OCI-LY3 (cell line): ENCODE measurements around the gene OR6A2.

ENCODE experiments used
- H2AFZ ChIP-seq: fragments of 200-600, 300-600 bp; shearing (Covaris generic); 2 replicates; pipeline ENCODE4 v1.6.0; 2014; ENCODE audit warnings: antibody characterized with exemption, low read depth, low read length
- H3K27ac ChIP-seq: fragments of 200-600, 300-600 bp; sonication (generic); 2 replicates; pipeline ENCODE4 v1.5.1; 2014; ENCODE audit warnings: mild to moderate bottlenecking, low read length, moderate library complexity, mixed read lengths
- H3K27me3 ChIP-seq: fragments of 200-600, 300-600 bp; sonication (generic); 2 replicates; pipeline ENCODE4 v1.6.1; 2014; ENCODE audit warnings: low read depth, low read length, mixed read lengths
- H3K36me3 ChIP-seq: fragments of 200-600, 300-600 bp; sonication (generic); replicated peaks from 2 replicates; pipeline ENCODE3; 2014; ENCODE audit warnings: low read depth, low read length, mixed read lengths
- H3K4me1 ChIP-seq: fragments of 300-600, 200-600 bp; sonication (generic); 2 replicates; pipeline ENCODE4 v1.6.1; 2014; ENCODE audit warnings: low read length, mixed read lengths
- H3K4me2 ChIP-seq: fragments of 200-600, 300-600 bp; sonication (generic); 2 replicates; pipeline ENCODE4 v1.6.1; 2014; ENCODE audit warnings: low read length, mixed read lengths
- H3K4me3 ChIP-seq: fragments of 300-600, 200-600 bp; sonication (generic); 2 replicates; pipeline ENCODE4 v1.5.1; 2014; ENCODE audit warnings: antibody characterized with exemption, mild to moderate bottlenecking, low read length, moderate library complexity
- H3K79me2 ChIP-seq: fragments of 300-600, 200-600 bp; shearing (Covaris generic); 2 replicates; pipeline ENCODE4 v1.6.1; 2014; ENCODE audit warnings: mild to moderate bottlenecking, low read length, mixed read lengths
- H3K9ac ChIP-seq: fragments of 300-600, 200-600 bp; shearing (Covaris generic); 2 replicates; pipeline ENCODE4 v1.6.0; 2014; ENCODE audit warnings: mild to moderate bottlenecking, low read length, moderate library complexity
- H3K9me3 ChIP-seq: fragments of 200-600, 300-600 bp; shearing (Covaris generic); 2 replicates; pipeline ENCODE4 v1.6.1; 2014; ENCODE audit warnings: low read length, mixed read lengths; ENCODE audit not compliant: insufficient read depth
- H4K20me1 ChIP-seq: fragments of 200-600, 300-600 bp; sonication (generic); 2 replicates; pipeline ENCODE4 v1.6.1; 2016; ENCODE audit warnings: low read length, mixed read lengths; ENCODE audit not compliant: insufficient read depth
- EZH2phosphoT487 ChIP-seq: fragments of 200-600 bp; shearing (Covaris generic); IDR thresholded peaks from 2 replicates; pipeline ENCODE4 v1.6.1; 2018; ENCODE audit warnings: antibody characterized with exemption, mixed run types, low read depth
- TF ChIP-seq, protein P1 (sequence below): fragments of 200-600, 300-600 bp; sonication (generic); IDR thresholded peaks from 2 replicates; pipeline ENCODE4 v1.5.1; 2014; ENCODE audit warnings: antibody characterized with exemption, low read length, low read depth

OR6A2 gene

DNA sequence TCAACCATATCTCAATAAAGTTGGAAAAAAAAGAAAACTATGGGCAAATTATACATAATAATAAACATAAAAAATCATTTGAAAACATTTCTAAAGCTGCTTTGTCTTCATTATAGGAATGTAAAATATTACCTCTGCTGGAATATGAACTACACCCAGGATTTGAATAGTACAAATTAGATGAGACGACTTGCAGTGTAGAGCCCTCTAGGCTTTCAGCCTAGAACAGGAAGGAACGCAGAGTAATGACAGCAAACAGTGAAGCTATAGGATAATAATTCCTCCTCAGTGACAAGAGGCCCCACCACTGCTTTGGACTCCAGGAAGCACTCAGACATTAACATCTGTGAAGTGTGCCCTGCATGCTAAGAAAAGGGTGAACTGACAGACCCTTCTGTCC, 8.9 kb downstream of the OR6A2 start:
- H3K4me1 ChIP-seq = no peaks in the 10 kb centered on the region
- TF ChIP-seq, protein P1, sequence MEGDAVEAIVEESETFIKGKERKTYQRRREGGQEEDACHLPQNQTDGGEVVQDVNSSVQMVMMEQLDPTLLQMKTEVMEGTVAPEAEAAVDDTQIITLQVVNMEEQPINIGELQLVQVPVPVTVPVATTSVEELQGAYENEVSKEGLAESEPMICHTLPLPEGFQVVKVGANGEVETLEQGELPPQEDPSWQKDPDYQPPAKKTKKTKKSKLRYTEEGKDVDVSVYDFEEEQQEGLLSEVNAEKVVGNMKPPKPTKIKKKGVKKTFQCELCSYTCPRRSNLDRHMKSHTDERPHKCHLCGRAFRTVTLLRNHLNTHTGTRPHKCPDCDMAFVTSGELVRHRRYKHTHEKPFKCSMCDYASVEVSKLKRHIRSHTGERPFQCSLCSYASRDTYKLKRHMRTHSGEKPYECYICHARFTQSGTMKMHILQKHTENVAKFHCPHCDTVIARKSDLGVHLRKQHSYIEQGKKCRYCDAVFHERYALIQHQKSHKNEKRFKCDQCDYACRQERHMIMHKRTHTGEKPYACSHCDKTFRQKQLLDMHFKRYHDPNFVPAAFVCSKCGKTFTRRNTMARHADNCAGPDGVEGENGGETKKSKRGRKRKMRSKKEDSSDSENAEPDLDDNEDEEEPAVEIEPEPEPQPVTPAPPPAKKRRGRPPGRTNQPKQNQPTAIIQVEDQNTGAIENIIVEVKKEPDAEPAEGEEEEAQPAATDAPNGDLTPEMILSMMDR = no peak
- TF ChIP-seq EZH2phosphoT487 = no peak
- no peak overlapping the region for H3K4me3 ChIP-seq
- H3K27me3 ChIP-seq = no peaks in the 10 kb centered on the region
- H4K20me1 ChIP-seq = no peaks in the 10 kb centered on the region
- no peaks in the 10 kb centered on the region for H3K9me3 ChIP-seq
- no peak overlapping the region for H3K4me2 ChIP-seq
- H3K9ac ChIP-seq = no peak overlapping the region
- H3K79me2 ChIP-seq = no peaks in the 10 kb centered on the region
- H3K36me3 ChIP-seq = no peaks in the 10 kb centered on the region
- H3K27ac ChIP-seq = no peak overlapping the region
- H2AFZ ChIP-seq = no peak overlapping the region

DNA sequence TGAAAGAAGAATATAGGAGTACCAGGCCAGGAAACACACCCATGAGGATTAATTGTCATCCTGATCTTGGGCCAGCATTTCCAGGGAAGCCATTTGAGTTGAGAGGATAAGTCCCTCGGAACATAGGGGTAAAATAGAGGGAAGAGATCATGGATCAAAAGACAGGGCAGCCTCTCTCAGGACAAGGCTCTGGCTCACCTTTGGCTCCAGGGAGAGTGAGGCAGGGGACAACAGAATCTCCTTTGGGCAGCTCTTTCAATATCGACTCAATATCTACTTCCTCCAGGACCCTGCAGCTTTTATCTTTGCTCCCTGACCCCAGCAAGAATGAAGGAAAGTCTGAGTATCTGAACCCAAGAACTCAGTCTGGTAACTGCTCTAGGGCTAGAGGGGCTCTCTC, 16.8 kb downstream of the OR6A2 start, which contains the start of gene OR2AG1:
TSS of gene OR2AG1 (plus strand) at position 301 of the 400 bp plus-strand sequence. CDS start 2,018 bp downstream, outside the sequence.
- Histone ChIP-seq H3K9me3 (no peaks in the 10 kb centered on the region), H3K4me2 (no peak within 1 kb of the TSS), H3K79me2 (no peaks in the 10 kb centered on the region), H4K20me1 (no peaks in the 10 kb centered on the region), H3K36me3 (no peaks in the 10 kb centered on the region), H3K4me3 (no peak within 1 kb of the TSS), H3K27ac (no peak within 1 kb of the TSS), H2AFZ (no peak within 1 kb of the TSS), H3K9ac (no peak within 1 kb of the TSS), H3K27me3 (no peaks in the 10 kb centered on the region), H3K4me1 (peaks cover 20% of the 10 kb centered on the region)
- TF ChIP-seq, protein P1 = no peak
- no peak for TF ChIP-seq EZH2phosphoT487

DNA sequence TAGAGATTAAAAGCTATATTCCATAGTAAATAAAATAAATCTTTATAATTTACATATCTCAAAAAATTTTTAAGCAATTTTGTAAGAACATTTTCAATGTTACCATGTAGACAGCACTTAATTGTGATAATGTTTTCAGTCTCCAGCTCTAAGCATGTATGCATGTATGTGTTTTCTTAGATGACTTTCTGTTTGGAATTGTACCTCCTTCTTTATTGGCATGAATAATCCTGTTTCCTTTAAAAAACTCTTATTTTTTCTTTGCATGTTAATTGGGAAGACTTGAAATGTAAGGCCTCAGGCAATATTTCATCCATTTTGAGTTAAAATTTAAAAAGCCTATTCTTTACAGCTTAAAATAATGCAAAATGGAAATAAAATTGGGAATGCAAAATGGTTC, 18.7 kb downstream of the OR6A2 start:
- no peak overlapping the region for H3K9ac ChIP-seq
- no peaks in the 10 kb centered on the region for H3K9me3 ChIP-seq
- H3K27me3 ChIP-seq = no peaks in the 10 kb centered on the region
- H2AFZ ChIP-seq = no peak overlapping the region
- no peak overlapping the region for H3K4me2 ChIP-seq
- no peaks in the 10 kb centered on the region for H3K36me3 ChIP-seq
- peaks cover 20% of the 10 kb centered on the region for H3K4me1 ChIP-seq
- H3K27ac ChIP-seq = no peak overlapping the region
- H3K4me3 ChIP-seq = no peak overlapping the region
- H4K20me1 ChIP-seq = no peaks in the 10 kb centered on the region
- no peaks in the 10 kb centered on the region for H3K79me2 ChIP-seq
- TF ChIP-seq, protein P1 = no peak
- no peak for TF ChIP-seq EZH2phosphoT487

DNA sequence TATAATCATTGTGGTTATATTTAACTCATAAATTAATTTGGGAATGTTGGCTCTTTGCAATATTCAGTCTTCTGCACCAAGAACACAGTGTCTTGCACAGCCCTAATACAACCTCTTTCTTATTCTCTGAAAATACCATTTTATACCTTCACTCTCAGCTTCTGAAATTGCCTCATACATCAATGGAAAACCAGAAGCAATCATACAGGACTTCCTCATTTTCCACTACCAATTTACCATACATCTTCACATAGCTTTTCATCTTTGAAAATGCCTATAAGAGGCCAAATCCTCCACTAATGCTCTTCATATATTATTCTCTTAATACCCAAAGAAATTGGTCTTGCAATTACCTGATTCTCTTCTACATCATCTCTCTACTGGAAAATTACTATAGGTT, 21.0 kb downstream of the OR6A2 start:
- Histone ChIP-seq H3K4me3 (no peak overlapping the region), H3K79me2 (no peaks in the 10 kb centered on the region), H3K4me1 (peaks cover 12% of the 10 kb centered on the region), H3K9me3 (no peaks in the 10 kb centered on the region), H3K9ac (no peak overlapping the region), H3K4me2 (no peak overlapping the region; the same call in 1 of the 2 replicates), H3K36me3 (no peaks in the 10 kb centered on the region), H3K27me3 (no peaks in the 10 kb centered on the region), H3K27ac (no peak overlapping the region), H2AFZ (no peak overlapping the region), H4K20me1 (no peaks in the 10 kb centered on the region)
- no peak for TF ChIP-seq EZH2phosphoT487
- TF ChIP-seq, protein P1 = no peak
